K562 (cell line): ENCODE measurements around the gene PLEKHS1. TPM values are rescaled to one million over a fixed set of nuclear protein-coding genes. Genes with fewer than 3 reads are reported as not detected.

ENCODE experiments used
- ATAC-seq: fragments of 200-7000 bp; cut with Tn5 transposase; 3 replicates; pipeline ENCODE4 v1.9.1; 2020; ENCODE audit warnings: moderate library complexity
- BruUV-seq: library from RNA; stranded (reverse); fragments of 400-500 nt; replicated peaks from 2 replicates; lab custom pipeline; 2021; lab: Mats Ljungman, UMichigan
- CTCF ChIA-PET: fragments of 300-600 bp; formaldehyde crosslinking; extraction: SDS; loops from one replicate; lab custom pipeline; 2021; ENCODE audit warnings: low intra/inter-chr PET ratio; lab: Yijun Ruan, JAX
- POLR2A ChIA-PET: fragments of 300-600, 350-650 bp; sonication (Branson Sonifier 250); formaldehyde crosslinking; extraction: SDS; loops from one replicate; lab custom pipeline; 2021; ENCODE audit warnings: antibody characterized with exemption, inconsistent platforms; lab: Yijun Ruan, JAX
- DNase-seq, 4 experiments: peaks; one replicate each; pipeline versions ENCODE4 v3.0.0 to v3.0.0-alpha.2; 2011 to 2018; ENCODE audit warnings: low spot score in 3 of 4, mixed read lengths in 3 of 4; ENCODE audit errors: extremely low read depth in 1 of 4
- FAIRE-seq: peaks from 2 replicates; lab custom pipeline; 2011; peaks lifted over from hg19 to GRCh38; lab: Jason Lieb, UNC
- H2AFZ ChIP-seq: 2 replicates; pipeline ENCODE4 v1.6.0; 2011; ENCODE audit warnings: low read depth, low read length, control low read depth, inconsistent platforms
- H3K27ac ChIP-seq: fragments of 200-600 bp; 3 replicates; pipeline ENCODE4 v1.8.0; 2011; ENCODE audit warnings: low read depth, mild to moderate bottlenecking, control low read depth, inconsistent platforms, low read length, moderate library complexity, mixed read lengths; ENCODE audit errors: extremely low read depth
- H3K27me3 ChIP-seq, 2 experiments: fragments of 300-600 bp in 1 of 2; 2 replicates in 1 of 2; 3 replicates in 1 of 2; pipeline versions ENCODE4 v1.6.0 to v1.8.0; 2011; ENCODE audit warnings: inconsistent platforms in 2 of 2, low read length in 2 of 2, mild to moderate bottlenecking in 1 of 2, mixed read lengths in 1 of 2, moderate library complexity in 1 of 2; ENCODE audit not compliant: control insufficient read depth in 2 of 2, insufficient read depth in 2 of 2
- H3K36me3 ChIP-seq: fragments of 300-600 bp; 3 replicates; pipeline ENCODE4 v1.8.0; 2011; ENCODE audit warnings: mild to moderate bottlenecking, low read length, inconsistent platforms; ENCODE audit not compliant: control insufficient read depth, insufficient read depth
- H3K4me1 ChIP-seq, 2 experiments: fragments of 200-600 bp in 1 of 2; replicated peaks in 1 of 2; 2 replicates in 1 of 2; 3 replicates in 1 of 2; pipeline versions ENCODE4 v1.5.1 to v1.8.0; 2011; ENCODE audit warnings: inconsistent platforms in 2 of 2, low read length in 2 of 2, mild to moderate bottlenecking in 1 of 2, mixed read lengths in 1 of 2, moderate library complexity in 1 of 2; ENCODE audit not compliant: control insufficient read depth in 2 of 2, insufficient read depth in 2 of 2
- H3K4me2 ChIP-seq: 2 replicates; pipeline ENCODE4 v1.6.1; 2011; ENCODE audit warnings: low read length, control low read depth, inconsistent platforms, mixed read lengths; ENCODE audit not compliant: insufficient read depth
- H3K4me3 ChIP-seq: fragments of 200-600 bp; sonication (generic), shearing (Covaris generic); 2 replicates; pipeline ENCODE4 v1.5.1; 2016; ENCODE audit warnings: control low read depth, inconsistent platforms
- H3K79me2 ChIP-seq: fragments of 200-600 bp; 3 replicates; pipeline ENCODE4 v1.8.0; 2011; ENCODE audit warnings: low read length, inconsistent platforms; ENCODE audit not compliant: control insufficient read depth, insufficient read depth
- H3K9ac ChIP-seq, 2 experiments: 2 replicates each; pipeline versions ENCODE4 v1.6.0 to v1.6.1; 2011; ENCODE audit warnings: low read depth in 2 of 2, low read length in 2 of 2, control low read depth in 1 of 2, inconsistent platforms in 1 of 2, mild to moderate bottlenecking in 1 of 2, mixed read lengths in 1 of 2; ENCODE audit not compliant: insufficient read depth in 1 of 2
- H3K9me1 ChIP-seq: one replicate; pipeline ENCODE4 v1.6.0; 2011; ENCODE audit warnings: inconsistent platforms, mild to moderate bottlenecking, low read length, moderate library complexity; ENCODE audit not compliant: control insufficient read depth, insufficient read depth
- H3K9me3 ChIP-seq: replicated peaks from 2 replicates; pipeline ENCODE4 v1.5.1; 2011; ENCODE audit warnings: low read depth, low read length, inconsistent platforms; ENCODE audit not compliant: control insufficient read depth, insufficient read depth
- H4K20me1 ChIP-seq: replicated peaks from 2 replicates; pipeline ENCODE4 v1.6.1; 2011; ENCODE audit warnings: low read length, inconsistent platforms, mixed read lengths; ENCODE audit not compliant: control insufficient read depth, insufficient read depth
- CCAR2 ChIP-seq: fragments of 200-400 bp; formaldehyde crosslinking; IDR thresholded peaks from 2 replicates; pipeline ENCODE4 v1.6.1; 2017; ENCODE audit warnings: mild to moderate bottlenecking, low read depth, low read length
- DEAF1 ChIP-seq: fragments of 450-650 bp; formaldehyde crosslinking; IDR thresholded peaks from 2 replicates; pipeline ENCODE4 v1.4.0; 2020; ENCODE audit warnings: mild to moderate bottlenecking, moderate library complexity
- FOXJ2 ChIP-seq: fragments of 200-800 bp; sonication (Bioruptor generic); IDR thresholded peaks from 2 replicates; pipeline ENCODE4 v1.6.1; 2016; ENCODE audit warnings: missing genetic modification characterization, missing compliant biosample characterization
- HNRNPL ChIP-seq: fragments of 200-400 bp; formaldehyde crosslinking; IDR thresholded peaks from 2 replicates; pipeline ENCODE4 v1.6.1; 2017; ENCODE audit warnings: low read depth, mild to moderate bottlenecking, low read length
- NFXL1 ChIP-seq: fragments of 450-650 bp; formaldehyde crosslinking; IDR thresholded peaks from 2 replicates; pipeline ENCODE4 v1.4.0; 2021; ENCODE audit warnings: mild to moderate bottlenecking
- NR3C1 ChIP-seq: sonication (generic); formaldehyde crosslinking; IDR thresholded peaks from 2 replicates; pipeline ENCODE4 v1.8.1; 2022; ENCODE audit warnings: missing genetic modification reagents
- SPI1 ChIP-seq: IDR thresholded peaks from 2 replicates; pipeline ENCODE4 v1.6.1; 2011; ENCODE audit warnings: low read depth, low read length, control low read depth, borderline replicate concordance
- SRSF1 ChIP-seq: fragments of 200-400 bp; formaldehyde crosslinking; IDR thresholded peaks from 2 replicates; pipeline ENCODE4 v1.6.1; 2017; ENCODE audit warnings: mild to moderate bottlenecking, low read depth, low read length, moderate library complexity
- whole genome bisulfite sequencing: fragments of 100-300 bp; shearing (Covaris generic); methylation state at CpG from one replicate; pipeline ENCODE4 v1.1.6; 2016; ENCODE audit warnings: low coverage, mixed read lengths; ENCODE audit not compliant: insufficient coverage; ENCODE audit errors: missing lambda C conversion rate; 5-methylcytosine and 5-hydroxymethylcytosine counted together
- in situ Hi-C: fragments of 300-500 bp; cut with MboI; formaldehyde crosslinking; loops from 4 replicates; pipeline ENCODE4 v1.15.0; 2018; ENCODE audit warnings: inconsistent platforms, mixed read lengths
- intact Hi-C: fragments of 100-400 bp; cut with micrococcal nuclease; formaldehyde crosslinking; loops from 2 replicates; pipeline ENCODE4 v1.14.2; 2022
- polyA plus RNA-seq, 8 experiments: library from polyadenylated mRNA; depleted of rRNA in 4 of 8; stranded (reverse) in 5 of 8; unstranded in 3 of 8; fragments of >200 nt; fragmentation: Nextera tagmentation in 2 of 8; fragmentation: Illumina TruSeq in 1 of 8; extraction: Ambion mirVana in 2 of 8; extraction: Trizol in 1 of 8; gene quantifications; 2 replicates each; pipeline versions ENCODE4 v1.2.1 to v1.2.3, GENCODE V29; 2011 to 2014; ENCODE audit warnings: inconsistent platforms in 1 of 8, missing spikeins in 1 of 8
- total RNA-seq, 7 experiments: library from RNA; depleted of rRNA in 6 of 7; stranded (reverse); fragments of >200 nt in 6 of 7; fragmentation: Illumina TruSeq in 2 of 7; extraction: Trizol in 2 of 7; gene quantifications; 2 replicates each; pipeline versions ENCODE4 v1.2.1 to v1.2.3, GENCODE V29; 2011 to 2021; ENCODE audit warnings: low replicate concordance in 1 of 7

Gene PLEKHS1
- total and polyA plus RNA-seq, 9 of the 15 experiments (the other 6 are each of a cell fraction or from before 2014, with no cell fraction given): not detected

GRCh38 chr10:113708640-113709039 lies 42.8 kb upstream of the PLEKHS1 start:
- no peak for DNase-seq
- 2% methylated on average over 6 of the region's 6 CpGs for WGBS
- H3K9ac ChIP-seq: no peak overlapping the region
- no peak overlapping the region for H3K4me2 ChIP-seq
- H3K36me3 ChIP-seq: no peaks in the 10 kb centered on the region
- in situ Hi-C loops (loop anchor here (10.0 kb wide), 1 partner anchor 396 kb away; no protein-coding TSS in a partner anchor), intact Hi-C loops (loop anchor here (10.0 kb wide), 1 partner anchor 596 kb away; no protein-coding TSS in a partner anchor)
- H3K27ac ChIP-seq: no peak overlapping the region
- H2AFZ ChIP-seq: no peak overlapping the region
- H4K20me1 ChIP-seq: no peaks in the 10 kb centered on the region
- TF ChIP-seq CCAR2: no peak
- no peak for TF ChIP-seq NR3C1 (CRISPR knock-in tag)
- TF ChIP-seq SRSF1: no peak
- no peak for TF ChIP-seq FOXJ2 (tag)
- 0 out of 2 replicates have a peak, but pooled peaks have one; percentile 34 for TF ChIP-seq SPI1
- TF ChIP-seq HNRNPL: no peak
- TF ChIP-seq NFXL1 (CRISPR knock-in tag): no peak
- TF ChIP-seq DEAF1 (CRISPR knock-in tag): no peak
- TF ChIP-seq, all 486 proteins: peak for 1
- no TSS peak for BruUV-seq
- FAIRE-seq (no peak), ATAC-seq (no peak)
- Histone ChIP-seq H3K4me3 (no peak overlapping the region), H3K4me1 (no peaks in the 10 kb centered on the region; a peak in 1 of 5 replicates), H3K9me3 (no peaks in the 10 kb centered on the region), H3K79me2 (no peaks in the 10 kb centered on the region), H3K27me3 (peaks cover 5 to 21% of the 10 kb centered on the region in 2 experiments; a peak in 3 of 5 replicates), H3K9me1 (no peaks in the 10 kb centered on the region)
- ChIA-PET POLR2A (interaction anchor here (0.7 kb wide), 1 partner anchor 15 kb away, joined by 3 read pairs; no protein-coding TSS in a partner anchor), CTCF (no interaction called here)
